HEK293 (cell line): Measurements from ENCODE around the gene PAEP.

Source experiments
- CTCF ChIP-seq: fragments of 450-650 bp; formaldehyde crosslinking; IDR thresholded peaks from 2 replicates; pipeline ENCODE4 v1.5.1; 2016; ENCODE audit warnings: missing biosample characterization, missing genetic modification characterization
- KLF17 ChIP-seq: fragments of 450-650 bp; formaldehyde crosslinking; IDR thresholded peaks from 2 replicates; pipeline ENCODE4 v1.5.1; 2016; ENCODE audit warnings: missing biosample characterization, missing genetic modification characterization
- KLF8 ChIP-seq: fragments of 450-650 bp; formaldehyde crosslinking; IDR thresholded peaks from 2 replicates; pipeline ENCODE4 v1.5.1; 2016; ENCODE audit warnings: missing biosample characterization, missing genetic modification characterization
- REST ChIP-seq: fragments of 450-650 bp; formaldehyde crosslinking; IDR thresholded peaks from 2 replicates; pipeline ENCODE4 v1.5.1; 2016; ENCODE audit warnings: missing biosample characterization, missing genetic modification characterization
- TCF7L2 ChIP-seq: IDR thresholded peaks from 2 replicates; pipeline ENCODE4 v1.6.1; 2011; ENCODE audit warnings: low read depth, mild to moderate bottlenecking, inconsistent platforms, low read length, moderate library complexity, borderline replicate concordance
- ZBTB17 ChIP-seq: fragments of 450-650 bp; formaldehyde crosslinking; IDR thresholded peaks from 2 replicates; pipeline ENCODE4 v1.5.1; 2016; ENCODE audit warnings: missing biosample characterization, missing genetic modification characterization
- ZNF16 ChIP-seq: fragments of 450-650 bp; formaldehyde crosslinking; IDR thresholded peaks from 2 replicates; pipeline ENCODE4 v1.5.1; 2016; ENCODE audit warnings: low read depth, missing biosample characterization, missing genetic modification characterization
- ZNF335 ChIP-seq: fragments of 450-650 bp; formaldehyde crosslinking; conservative IDR thresholded peaks from 2 replicates; pipeline ENCODE4 v1.5.1; 2016; ENCODE audit warnings: missing biosample characterization, missing genetic modification characterization
- ZNF530 ChIP-seq: fragments of 450-650 bp; formaldehyde crosslinking; IDR thresholded peaks from 2 replicates; pipeline ENCODE4 v1.5.1; 2016; ENCODE audit warnings: low read depth, missing biosample characterization, missing genetic modification characterization
- ZNF692 ChIP-seq: fragments of 450-650 bp; formaldehyde crosslinking; IDR thresholded peaks from 2 replicates; pipeline ENCODE4 v1.5.1; 2016; ENCODE audit warnings: missing biosample characterization, missing genetic modification characterization
- TF ChIP-seq, protein P1 (sequence below): sonication (generic); formaldehyde crosslinking; IDR thresholded peaks from 2 replicates; pipeline ENCODE4 v1.8.1; 2022; ENCODE audit warnings: mild to moderate bottlenecking, moderate library complexity, missing genetic modification reagents

GRCh38 chr9:135582966-135583687 is 21.6 kb downstream of the PAEP start:
- TF ChIP-seq ZNF530 (tag by site-specific recombination): no peak
- no peak for TF ChIP-seq KLF8 (tag by site-specific recombination)
- no peak for TF ChIP-seq CTCF (tag by site-specific recombination)
- no peak for TF ChIP-seq ZNF692 (tag by site-specific recombination)
- no peak for TF ChIP-seq ZBTB17
- TF ChIP-seq REST (tag by site-specific recombination): no peak
- TF ChIP-seq ZNF16 (tag by site-specific recombination): no peak
- no peak for TF ChIP-seq ZNF335 (tag by site-specific recombination)
- TF ChIP-seq TCF7L2: no peak
- TF ChIP-seq KLF17: no peak
- TF ChIP-seq, protein P1, sequence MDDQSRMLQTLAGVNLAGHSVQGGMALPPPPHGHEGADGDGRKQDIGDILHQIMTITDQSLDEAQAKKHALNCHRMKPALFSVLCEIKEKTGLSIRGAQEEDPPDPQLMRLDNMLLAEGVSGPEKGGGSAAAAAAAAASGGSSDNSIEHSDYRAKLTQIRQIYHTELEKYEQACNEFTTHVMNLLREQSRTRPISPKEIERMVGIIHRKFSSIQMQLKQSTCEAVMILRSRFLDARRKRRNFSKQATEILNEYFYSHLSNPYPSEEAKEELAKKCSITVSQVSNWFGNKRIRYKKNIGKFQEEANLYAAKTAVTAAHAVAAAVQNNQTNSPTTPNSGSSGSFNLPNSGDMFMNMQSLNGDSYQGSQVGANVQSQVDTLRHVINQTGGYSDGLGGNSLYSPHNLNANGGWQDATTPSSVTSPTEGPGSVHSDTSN (CRISPR knock-in tag): no peak
